IPS-20b (cell line): ENCODE results near the gene NDUFB6.
"Not testable (repeated sequence)": the region's sequence is repeated elsewhere in the genome, so short reads cannot be mapped to it uniquely, and the experiment has no call there.

Source experiments
- H3K27ac ChIP-seq: one replicate; pipeline ENCODE4 v1.5.1; 2013; ENCODE audit warnings: low read length
- H3K27me3 ChIP-seq: 2 replicates; pipeline ENCODE4 v1.6.1; 2013; ENCODE audit warnings: mild to moderate bottlenecking, low read length, inconsistent platforms; ENCODE audit not compliant: insufficient read depth
- H3K36me3 ChIP-seq: 2 replicates; pipeline ENCODE4 v1.6.1; 2013; ENCODE audit warnings: low read depth, mild to moderate bottlenecking, inconsistent platforms, low read length, moderate library complexity; ENCODE audit not compliant: insufficient read depth
- H3K4me1 ChIP-seq: 2 replicates; pipeline ENCODE4 v1.6.1; 2013; ENCODE audit warnings: mild to moderate bottlenecking, control low read depth, inconsistent platforms, low read length, moderate library complexity; ENCODE audit not compliant: insufficient read depth
- H3K4me3 ChIP-seq: 2 replicates; pipeline ENCODE4 v1.5.1; 2013; ENCODE audit warnings: mild to moderate bottlenecking, low read length, inconsistent platforms
- H3K9ac ChIP-seq: 2 replicates; pipeline ENCODE4 v1.6.1; 2013; ENCODE audit warnings: low read depth, mild to moderate bottlenecking, inconsistent platforms, low read length, moderate library complexity
- H3K9me3 ChIP-seq: 2 replicates; pipeline ENCODE4 v1.6.1; 2013; ENCODE audit warnings: mild to moderate bottlenecking, low read depth, low read length, inconsistent platforms; ENCODE audit not compliant: insufficient read depth

The NDUFB6 gene

DNA sequence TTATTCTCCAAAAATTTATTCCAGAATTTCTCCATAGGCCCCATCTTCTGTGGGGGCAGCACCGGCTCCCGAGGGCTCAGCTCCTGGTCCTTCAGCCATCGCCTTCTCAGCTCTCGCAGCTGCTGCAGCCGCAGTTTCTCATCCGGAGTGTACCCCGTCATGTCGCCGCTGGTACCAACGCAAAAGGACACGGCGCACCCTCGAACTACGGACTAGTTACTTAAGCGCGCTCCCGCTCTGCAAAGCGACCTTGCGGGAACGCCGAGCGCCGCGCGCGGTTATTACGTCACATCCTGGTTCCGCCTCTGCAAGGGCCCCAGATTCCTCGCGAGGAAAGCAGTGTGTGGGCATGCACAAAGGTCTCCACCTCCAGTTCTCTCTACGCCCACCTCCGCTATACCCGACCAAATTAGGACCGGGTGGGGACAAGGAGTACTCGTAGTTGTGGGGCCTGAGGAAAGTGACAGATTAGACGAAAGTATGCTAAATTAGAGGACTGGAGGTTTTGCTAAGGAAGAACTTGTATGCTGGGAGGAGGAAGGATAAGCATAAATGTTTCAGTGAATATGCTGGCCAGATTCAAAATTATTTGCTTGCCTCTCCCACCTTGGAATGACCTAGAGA, at the start of gene NDUFB6:
Gene NDUFB6, minus strand, starts transcription at position 260 of the 624 bp plus-strand sequence. Its CDS starts 99 bp downstream, at position 161.
- Histone ChIP-seq H3K36me3 (peaks cover 4% of the 10 kb centered on the region), H3K9ac (peak within 1 kb of the TSS; percentile 89), H3K27me3 (no peaks in the 10 kb centered on the region), H3K27ac (peak within 1 kb of the TSS; percentile 22), H3K4me3 (peak within 1 kb of the TSS; percentile 93), H3K9me3 (no peaks in the 10 kb centered on the region), H3K4me1 (no peaks in the 10 kb centered on the region; the same call in 1 of the 2 replicates)

DNA sequence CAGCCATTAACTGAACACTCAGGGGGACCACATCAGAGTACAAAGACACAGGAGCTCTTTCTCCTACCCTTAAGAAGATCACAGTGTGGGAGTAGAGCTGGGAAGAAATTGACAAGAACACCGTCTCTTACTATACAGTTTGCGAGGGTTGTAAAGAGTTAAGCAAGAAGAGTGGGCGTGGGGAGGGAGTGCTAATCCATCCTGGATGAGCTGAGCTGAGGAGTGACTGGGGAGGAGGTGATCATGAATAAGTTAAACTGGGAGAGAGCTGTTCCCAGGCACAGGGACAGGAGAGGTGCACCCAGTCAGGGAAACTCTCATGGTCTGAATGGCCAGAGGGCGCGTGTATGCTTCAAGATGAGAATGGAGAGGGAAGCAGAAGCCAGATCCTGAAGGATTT, 45.3 kb upstream of the NDUFB6 start:
- Histone ChIP-seq H3K27ac (no peak overlapping the region), H3K9me3 (no peaks in the 10 kb centered on the region), H3K4me1 (no peaks in the 10 kb centered on the region), H3K4me3 (no peak overlapping the region), H3K27me3 (no peaks in the 10 kb centered on the region; the same call in 1 of the 2 replicates), H3K36me3 (no peaks in the 10 kb centered on the region), H3K9ac (no peak overlapping the region)

DNA sequence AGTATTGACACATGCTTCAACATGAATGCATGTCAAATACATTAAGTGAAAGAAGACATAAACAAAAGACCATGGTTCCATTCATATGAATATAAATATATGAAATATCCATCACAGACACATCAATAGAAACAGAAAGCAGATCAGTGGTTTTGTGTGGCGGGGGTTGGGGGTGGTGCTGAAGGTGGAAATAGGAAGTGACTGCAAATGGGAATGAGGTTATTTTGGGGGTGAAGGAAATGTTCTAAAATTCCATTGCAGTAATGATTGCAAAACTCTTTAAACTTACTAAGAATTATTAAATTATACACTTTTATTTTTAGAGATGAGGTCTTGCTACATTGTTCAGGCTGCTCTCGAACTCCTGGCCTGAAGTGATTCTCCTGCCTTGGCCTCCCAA, 33.9 kb upstream of the NDUFB6 start:
- no peak overlapping the region for H3K9ac ChIP-seq
- no peaks in the 10 kb centered on the region for H3K27me3 ChIP-seq
- H3K9me3 ChIP-seq: peaks cover 5% of the 10 kb centered on the region; the same call in 1 of the 2 replicates
- H3K4me1 ChIP-seq: no peaks in the 10 kb centered on the region
- H3K27ac ChIP-seq: no peak overlapping the region
- H3K36me3 ChIP-seq: no peaks in the 10 kb centered on the region
- no peak overlapping the region for H3K4me3 ChIP-seq

DNA sequence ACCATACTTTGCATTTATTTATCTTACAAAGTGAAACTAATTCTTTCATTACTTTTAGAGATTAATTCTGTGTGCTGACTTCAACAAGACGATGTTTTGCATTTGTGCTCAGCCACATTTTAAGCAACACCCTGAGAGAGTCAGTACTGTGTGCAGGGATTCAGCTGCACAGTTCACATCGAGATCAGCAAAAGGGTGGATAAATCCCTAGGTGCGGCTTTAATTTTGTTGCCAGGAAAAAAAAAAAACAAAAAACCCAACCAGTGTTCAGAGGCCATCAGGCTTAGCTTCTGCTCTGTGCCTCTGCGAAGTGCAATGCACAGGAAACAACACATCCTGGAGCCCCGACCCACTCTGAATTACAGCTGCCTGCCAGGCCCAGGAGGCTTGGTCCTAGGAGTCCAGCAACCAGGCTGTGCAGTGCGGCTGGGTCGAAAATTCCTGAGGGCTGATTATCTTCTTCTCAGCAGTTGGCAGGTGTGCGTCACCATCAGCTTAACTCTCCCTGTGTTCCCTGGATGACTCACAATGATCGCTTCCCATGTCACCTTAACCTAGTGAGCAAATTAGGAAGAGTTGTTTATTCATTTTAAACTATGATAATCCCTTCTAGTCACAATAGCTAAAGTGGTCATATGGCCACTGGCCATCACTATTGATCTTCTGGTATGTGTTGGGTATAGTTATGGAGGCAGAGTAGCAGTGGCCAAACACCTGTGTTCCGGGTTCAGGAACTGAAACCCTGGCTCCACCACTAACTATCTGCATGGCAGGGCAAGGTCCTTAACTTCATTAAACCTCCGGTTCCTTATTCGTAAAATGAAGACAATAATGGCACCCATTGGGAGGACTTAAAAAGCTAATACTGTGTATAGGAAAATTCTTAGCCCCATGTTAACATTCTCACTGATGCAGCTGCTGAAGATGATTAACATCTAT, 31.2 kb upstream of the NDUFB6 start:
- Histone ChIP-seq H3K27me3 (no peaks in the 10 kb centered on the region), H3K4me3 (no peak overlapping the region), H3K27ac (no peak overlapping the region), H3K9ac (no peak overlapping the region), H3K9me3 (peaks cover 5% of the 10 kb centered on the region; the same call in 1 of the 2 replicates), H3K36me3 (no peaks in the 10 kb centered on the region), H3K4me1 (no peaks in the 10 kb centered on the region)

DNA sequence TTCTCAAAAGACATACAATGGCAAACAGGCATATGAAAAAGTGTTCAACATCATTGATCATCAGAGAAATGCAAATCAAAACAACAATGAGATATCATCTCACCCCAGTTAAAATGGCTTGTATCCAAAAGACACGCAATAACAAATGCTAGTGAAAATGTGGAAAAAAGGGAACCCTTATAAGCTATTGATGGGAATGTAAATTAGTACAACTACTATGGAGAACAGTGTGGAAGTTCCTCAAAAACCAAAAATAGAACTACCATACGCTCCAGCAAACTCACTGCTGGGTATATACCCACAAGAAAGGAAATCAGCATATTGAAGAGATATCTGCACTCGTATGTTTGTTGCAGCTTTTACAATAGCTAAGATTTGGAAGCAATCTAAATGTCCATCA, 26.1 kb upstream of the NDUFB6 start:
- not testable (repeated sequence) for H3K9ac ChIP-seq, H3K4me1 ChIP-seq, H3K27ac ChIP-seq, H3K36me3 ChIP-seq, H3K4me3 ChIP-seq, H3K27me3 ChIP-seq, H3K9me3 ChIP-seq

DNA sequence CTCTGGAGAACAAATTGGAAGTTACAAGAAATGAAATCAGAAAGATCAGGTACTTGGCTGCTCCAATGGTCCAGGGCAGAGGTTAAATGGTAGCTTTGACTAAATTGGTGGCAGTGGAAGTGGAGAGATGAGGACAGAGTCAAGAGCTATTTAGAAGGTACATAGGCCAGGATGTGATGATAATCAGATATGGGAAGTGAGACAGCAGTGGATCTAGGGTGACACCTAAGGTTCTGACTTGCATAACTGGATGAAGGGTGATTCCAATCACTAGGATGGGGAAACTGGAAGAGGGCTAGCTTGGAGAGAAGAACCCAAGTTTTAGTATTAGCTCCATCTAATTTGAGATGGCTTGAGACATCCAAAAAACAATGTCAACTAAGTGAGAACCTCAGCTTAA, 24.0 kb upstream of the NDUFB6 start:
- H3K36me3 ChIP-seq: no peaks in the 10 kb centered on the region
- no peak overlapping the region for H3K4me3 ChIP-seq
- no peak overlapping the region for H3K9ac ChIP-seq
- no peaks in the 10 kb centered on the region for H3K4me1 ChIP-seq
- H3K9me3 ChIP-seq: no peaks in the 10 kb centered on the region
- H3K27ac ChIP-seq: no peak overlapping the region
- H3K27me3 ChIP-seq: no peaks in the 10 kb centered on the region

DNA sequence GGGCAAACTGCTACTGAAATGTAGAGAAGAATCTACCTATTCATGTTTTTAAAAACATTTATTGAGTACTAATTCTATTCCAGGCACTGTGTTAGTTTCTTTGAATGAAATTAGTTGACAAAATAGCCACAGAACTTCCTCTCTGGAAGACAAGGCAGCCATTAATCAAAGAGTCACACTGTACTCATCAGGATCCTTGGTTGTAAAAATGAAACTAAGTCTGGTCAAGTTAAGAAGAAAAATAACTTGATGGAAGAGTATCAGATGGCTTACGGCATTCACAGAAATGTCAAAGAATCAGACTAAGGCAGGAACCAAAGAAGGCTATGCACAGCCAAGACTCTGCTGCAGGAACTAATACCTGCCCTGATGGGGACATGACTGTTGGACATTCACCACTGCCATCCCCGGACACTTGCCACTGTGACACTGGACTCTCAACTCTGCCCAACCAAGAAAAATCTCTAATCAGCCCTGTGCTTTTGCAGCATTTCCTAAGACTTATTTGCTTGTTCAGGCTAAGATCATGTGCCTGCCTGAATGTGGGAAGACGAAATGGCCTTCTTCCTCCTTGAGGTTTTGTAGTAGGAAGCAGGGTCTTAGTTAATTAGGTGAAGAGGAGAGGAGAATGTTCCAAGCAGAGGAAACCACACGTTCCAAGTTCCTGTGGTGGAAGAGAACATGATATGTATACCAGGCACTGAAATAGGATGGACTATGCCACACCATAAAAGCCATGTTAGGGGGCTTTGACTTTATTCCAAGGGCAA, 23.3 kb upstream of the NDUFB6 start:
- no peaks in the 10 kb centered on the region for H3K4me1 ChIP-seq
- no peak overlapping the region for H3K9ac ChIP-seq
- H3K36me3 ChIP-seq: no peaks in the 10 kb centered on the region
- H3K27me3 ChIP-seq: no peaks in the 10 kb centered on the region
- H3K9me3 ChIP-seq: no peaks in the 10 kb centered on the region
- no peak overlapping the region for H3K27ac ChIP-seq
- no peak overlapping the region for H3K4me3 ChIP-seq

DNA sequence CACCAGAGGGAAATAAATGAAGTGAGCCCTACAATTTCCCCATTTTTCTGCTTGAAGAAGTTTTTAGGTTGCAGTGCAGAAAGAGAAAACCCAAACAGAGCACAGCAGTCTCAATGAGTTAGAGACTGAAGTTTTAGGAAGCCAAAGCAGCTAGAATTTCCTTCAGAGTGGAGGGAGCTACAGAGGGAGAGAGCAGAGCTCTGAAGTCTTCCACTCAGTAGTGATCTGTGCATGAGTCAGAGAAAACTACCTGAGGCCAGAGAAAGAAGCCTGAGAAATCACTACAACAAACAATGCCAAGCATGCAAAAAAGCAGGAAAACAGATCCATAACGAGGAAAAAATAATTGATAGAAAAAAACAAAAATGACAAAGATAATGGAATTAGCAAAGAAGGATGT, 17.9 kb upstream of the NDUFB6 start:
- Histone ChIP-seq H3K36me3 (no peaks in the 10 kb centered on the region), H3K9me3 (no peaks in the 10 kb centered on the region), H3K27ac (no peak overlapping the region), H3K4me3 (no peak overlapping the region), H3K27me3 (no peaks in the 10 kb centered on the region), H3K4me1 (no peaks in the 10 kb centered on the region), H3K9ac (no peak overlapping the region)

DNA sequence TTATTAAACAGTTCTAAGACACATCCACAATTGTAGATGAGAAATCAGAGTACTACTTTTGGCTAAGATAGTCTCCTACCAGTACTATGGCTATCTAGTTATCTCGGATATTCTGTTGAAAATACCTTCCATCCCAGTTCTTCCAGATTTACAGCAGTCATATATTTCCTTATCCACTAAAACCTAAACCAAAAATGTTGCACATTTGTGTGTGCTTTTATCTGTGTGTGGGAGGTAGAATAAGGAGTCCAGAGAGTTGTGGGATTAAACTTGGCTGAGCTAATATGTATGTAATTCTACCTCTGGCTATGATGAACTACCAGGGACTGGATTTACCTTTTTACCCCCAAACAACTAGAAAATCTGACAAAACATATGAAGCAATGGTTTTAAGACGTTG, 17.5 kb upstream of the NDUFB6 start:
- no peak overlapping the region for H3K27ac ChIP-seq
- H3K9ac ChIP-seq: no peak overlapping the region
- H3K9me3 ChIP-seq: no peaks in the 10 kb centered on the region
- no peaks in the 10 kb centered on the region for H3K27me3 ChIP-seq
- no peaks in the 10 kb centered on the region for H3K36me3 ChIP-seq
- no peak overlapping the region for H3K4me3 ChIP-seq
- H3K4me1 ChIP-seq: no peaks in the 10 kb centered on the region

DNA sequence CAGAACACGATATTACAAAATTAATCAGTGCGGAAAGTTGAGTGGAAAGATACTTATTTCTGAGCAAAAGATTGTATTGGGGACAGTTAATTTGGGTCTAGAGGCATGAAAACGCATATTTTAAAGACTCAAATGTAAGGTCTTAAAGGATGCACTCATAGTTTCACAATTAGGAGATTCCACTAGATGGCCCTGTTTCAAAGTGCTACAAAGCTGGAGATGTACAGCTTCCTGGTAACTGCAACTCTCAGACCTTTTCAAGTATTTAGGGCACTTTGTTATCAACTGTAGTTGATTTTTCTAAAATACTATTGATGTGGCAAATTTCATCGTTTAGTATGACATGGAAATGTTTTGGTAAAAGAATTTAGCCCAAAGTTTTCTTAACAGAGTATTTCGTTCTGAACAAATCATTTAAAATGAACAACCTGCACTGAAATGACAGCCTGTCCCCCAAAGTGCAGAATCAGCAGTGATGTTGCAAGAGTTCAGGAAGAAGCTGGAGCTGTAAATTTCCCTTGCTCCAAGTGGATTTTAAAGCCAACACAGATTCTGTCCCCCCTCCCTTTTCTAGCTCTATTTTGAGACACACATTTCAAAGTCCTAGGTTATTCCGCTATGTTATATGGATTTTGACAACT, 16.2 kb upstream of the NDUFB6 start:
- Histone ChIP-seq H3K4me3 (no peak overlapping the region), H3K9me3 (no peaks in the 10 kb centered on the region), H3K36me3 (no peaks in the 10 kb centered on the region), H3K27me3 (no peaks in the 10 kb centered on the region), H3K27ac (no peak overlapping the region), H3K9ac (no peak overlapping the region), H3K4me1 (no peaks in the 10 kb centered on the region)

DNA sequence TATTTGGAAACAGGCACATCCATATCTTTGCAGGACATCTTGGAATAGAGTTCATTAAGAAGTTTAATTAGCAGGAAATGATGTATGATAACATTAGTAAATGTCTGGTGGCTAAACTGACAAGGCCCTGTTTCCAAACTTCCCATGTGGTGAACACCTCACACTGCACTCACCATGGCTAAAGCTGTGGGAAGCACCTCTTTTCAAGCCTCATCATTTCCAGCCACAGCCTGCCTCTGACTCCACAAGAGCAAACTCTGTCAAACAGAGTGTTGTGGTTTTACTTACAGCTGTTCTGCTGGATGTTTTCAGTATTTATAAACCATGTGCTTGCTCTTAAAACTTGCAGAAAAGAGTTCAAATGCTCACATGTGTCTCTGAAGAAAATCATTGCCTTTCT, 14.9 kb upstream of the NDUFB6 start:
- no peaks in the 10 kb centered on the region for H3K9me3 ChIP-seq
- H3K27ac ChIP-seq: no peak overlapping the region
- no peaks in the 10 kb centered on the region for H3K4me1 ChIP-seq
- no peak overlapping the region for H3K9ac ChIP-seq
- no peak overlapping the region for H3K4me3 ChIP-seq
- no peaks in the 10 kb centered on the region for H3K36me3 ChIP-seq
- no peaks in the 10 kb centered on the region for H3K27me3 ChIP-seq
